GM19023 (cell line): Measurements from ENCODE around the gene CTR9.
A peak's percentile ranks its signal among the peaks of the same experiment; 100 is the strongest.

ENCODE experiments used
- ATAC-seq: cut with Tn5 transposase; IDR thresholded peaks from one replicate; pipeline ENCODE4 v1.9.1; 2021; ENCODE audit warnings: mild to moderate bottlenecking, moderate library complexity; ENCODE audit not compliant: unreplicated experiment

The CTR9 gene

GRCh38 chr11:10779086-10779485 is 28.0 kb downstream of the CTR9 start:
- ATAC-seq = no peak

- ATAC-seq = no peak
Measured at GRCh38 chr11:10780040-10780439, 29.0 kb downstream of the CTR9 start.

- no peak for ATAC-seq
Measured at GRCh38 chr11:10784232-10785145, 33.4 kb downstream of the CTR9 start.

- ATAC-seq = no peak
Measured at GRCh38 chr11:10785146-10785474, 34.1 kb downstream of the CTR9 start.

GRCh38 chr11:10786451-10786850 is 35.4 kb downstream of the CTR9 start:
- ATAC-seq = no peak

GRCh38 chr11:10792385-10793068 is 41.5 kb downstream of the CTR9 start:
- peak; percentile 92 for ATAC-seq

GRCh38 chr11:10793470-10794255 is 42.6 kb downstream of the CTR9 start:
- ATAC-seq = no peak

- ATAC-seq = no peak
Measured at GRCh38 chr11:10796191-10796590, 45.1 kb downstream of the CTR9 start.

GRCh38 chr11:10797001-10797400 is 46.0 kb downstream of the CTR9 start:
- no peak for ATAC-seq

- no peak for ATAC-seq
Measured at GRCh38 chr11:10797531-10797930, 46.5 kb downstream of the CTR9 start.

- ATAC-seq = no peak
Measured at GRCh38 chr11:10798330-10798928, 47.4 kb downstream of the CTR9 start.

GRCh38 chr11:10800292-10800691 is 49.2 kb downstream of the CTR9 start:
- no peak for ATAC-seq

- no peak for ATAC-seq
Measured at GRCh38 chr11:10803676-10804075, 52.6 kb downstream of the CTR9 start.

- no peak for ATAC-seq
Measured at GRCh38 chr11:10805741-10806140, 54.7 kb downstream of the CTR9 start.

- no peak for ATAC-seq
Measured at GRCh38 chr11:10806206-10806605, 55.2 kb downstream of the CTR9 start.

GRCh38 chr11:10807493-10808234 is 56.6 kb downstream of the CTR9 start:
- ATAC-seq = no peak

GRCh38 chr11:10808235-10808552 is 57.1 kb downstream of the CTR9 start:
- no peak for ATAC-seq

- ATAC-seq = peak; percentile 94
Measured at GRCh38 chr11:10808553-10809372, 57.7 kb downstream of the CTR9 start, which contains the start of gene EIF4G2. TSS of gene EIF4G2 (minus strand) at chr11:10808926.

GRCh38 chr11:10809373-10810160 is 58.5 kb downstream of the CTR9 start:
- peak; percentile 19 for ATAC-seq
